ENCODE measurements around the gene PLXNA4. TPM values are rescaled to one million over a fixed set of nuclear protein-coding genes. Genes with fewer than 3 reads are reported as not detected.

The PLXNA4 gene
- polyA plus RNA-seq, 1 experiment: 0.22 TPM

- no peak for TF ChIP-seq CTCF (IDR thresholded peaks at IDR 0.05; ENCODE audit: insufficient read depth, low read depth, low read length)
- Histone ChIP-seq H3K4me3 (ENCODE audit: low read depth, low read length) (no peak overlapping the region), H3K27me3 (ENCODE audit: control insufficient read depth, insufficient read depth, low read length) (no peaks in the 10 kb centered on the region), H3K36me3 (ENCODE audit: control insufficient read depth, insufficient read depth, low read length) (no peaks in the 10 kb centered on the region)
- ChIA-PET POLR2A (no interaction called here), CTCF (no interaction called here)
- no peak for DNase-seq (ENCODE audit: low read depth)
Observed at GRCh38 chr7:132618271-132618955, 42.1 kb upstream of the PLXNA4 start.

- TF ChIP-seq CTCF (IDR thresholded peaks at IDR 0.05; ENCODE audit: insufficient read depth, low read depth, low read length): no peak
- Histone ChIP-seq H3K36me3 (ENCODE audit: control insufficient read depth, insufficient read depth, low read length) (no peaks in the 10 kb centered on the region), H3K27me3 (ENCODE audit: control insufficient read depth, insufficient read depth, low read length) (no peaks in the 10 kb centered on the region), H3K4me3 (ENCODE audit: low read depth, low read length) (no peak overlapping the region)
- DNase-seq (ENCODE audit: low read depth): no peak
- POLR2A ChIA-PET: no interaction called here
- CTCF ChIA-PET: interaction anchor here (0.7 kb wide), 1 partner anchor 37 kb away, joined by 3 read pairs; no protein-coding TSS in a partner anchor
Observed at GRCh38 chr7:132614428-132615318, 38.4 kb upstream of the PLXNA4 start.

GRCh38 chr7:132613737-132614136 lies 37.5 kb upstream of the PLXNA4 start:
- Histone ChIP-seq H3K27me3 (ENCODE audit: control insufficient read depth, insufficient read depth, low read length) (no peaks in the 10 kb centered on the region), H3K36me3 (ENCODE audit: control insufficient read depth, insufficient read depth, low read length) (no peaks in the 10 kb centered on the region), H3K4me3 (ENCODE audit: low read depth, low read length) (no peak overlapping the region)
- CTCF ChIA-PET: no interaction called here
- no peak for DNase-seq (ENCODE audit: low read depth)
- POLR2A ChIA-PET: no interaction called here
- TF ChIP-seq CTCF (IDR thresholded peaks at IDR 0.05; ENCODE audit: insufficient read depth, low read depth, low read length): no peak

GRCh38 chr7:132610995-132611394 lies 34.7 kb upstream of the PLXNA4 start:
- ChIA-PET CTCF (no interaction called here), POLR2A (no interaction called here)
- no peak for TF ChIP-seq CTCF (IDR thresholded peaks at IDR 0.05; ENCODE audit: insufficient read depth, low read depth, low read length)
- no peak for DNase-seq (ENCODE audit: low read depth)
- H3K4me3 ChIP-seq (ENCODE audit: low read depth, low read length): no peak overlapping the region
- no peaks in the 10 kb centered on the region for H3K27me3 ChIP-seq (ENCODE audit: control insufficient read depth, insufficient read depth, low read length)
- no peaks in the 10 kb centered on the region for H3K36me3 ChIP-seq (ENCODE audit: control insufficient read depth, insufficient read depth, low read length)

- Histone ChIP-seq H3K27me3 (ENCODE audit: control insufficient read depth, insufficient read depth, low read length) (no peaks in the 10 kb centered on the region), H3K4me3 (ENCODE audit: low read depth, low read length) (no peak overlapping the region), H3K36me3 (ENCODE audit: control insufficient read depth, insufficient read depth, low read length) (no peaks in the 10 kb centered on the region)
- no peak for TF ChIP-seq CTCF (IDR thresholded peaks at IDR 0.05; ENCODE audit: insufficient read depth, low read depth, low read length)
- ChIA-PET CTCF (no interaction called here), POLR2A (no interaction called here)
- DNase-seq (ENCODE audit: low read depth): no peak
Observed at GRCh38 chr7:132609906-132610520, 33.7 kb upstream of the PLXNA4 start.
